ENCODE measurements around the gene FAM163A.

Gene FAM163A

GRCh38 chr1:179813626-179814545, 70.8 kb downstream of the FAM163A start:
- DNase-seq (ENCODE audit: low read depth in 4 of 4, low spot score in 1 of 4), result no peak

GRCh38 chr1:179814546-179814838, 71.4 kb downstream of the FAM163A start:
- DNase-seq (ENCODE audit: low read depth in 4 of 4, low spot score in 1 of 4), result peak in 1 of 4 experiments; percentile 2

DNA sequence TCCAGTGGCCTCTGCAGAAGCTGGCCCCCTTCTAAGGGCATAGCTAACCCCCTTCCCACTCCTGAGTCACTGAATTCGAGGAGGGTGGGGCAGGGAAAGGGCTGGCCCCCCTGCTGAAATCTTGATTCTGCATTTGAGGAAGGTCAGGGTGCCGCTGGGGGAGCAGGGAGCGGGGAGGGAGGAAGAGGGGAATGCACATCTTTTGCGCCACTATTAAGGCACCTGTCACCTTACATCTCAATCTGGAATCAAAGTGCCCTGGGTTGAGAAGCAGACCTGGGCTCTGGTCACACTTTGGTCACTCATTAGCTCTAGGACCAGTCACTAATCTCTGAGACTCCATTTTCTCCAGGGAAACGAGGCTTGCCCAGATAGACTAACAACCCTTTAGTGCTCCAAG, 72.5 kb downstream of the FAM163A start:
- DNase-seq (ENCODE audit: low read depth in 4 of 4, low spot score in 1 of 4), result no peak

GRCh38 chr1:179816196-179816960, 73.3 kb downstream of the FAM163A start:
- no peak for DNase-seq (ENCODE audit: low read depth in 4 of 4, low spot score in 1 of 4)

GRCh38 chr1:179817056-179817455, 74.0 kb downstream of the FAM163A start:
- no peak for DNase-seq (ENCODE audit: low read depth in 4 of 4, low spot score in 1 of 4)

- no peak for DNase-seq (ENCODE audit: low read depth in 4 of 4, low spot score in 1 of 4)
Observed at GRCh38 chr1:179817789-179818188, 74.7 kb downstream of the FAM163A start.

GRCh38 chr1:179818260-179818659, 75.2 kb downstream of the FAM163A start:
- no peak for DNase-seq (ENCODE audit: low read depth in 4 of 4, low spot score in 1 of 4)

DNA sequence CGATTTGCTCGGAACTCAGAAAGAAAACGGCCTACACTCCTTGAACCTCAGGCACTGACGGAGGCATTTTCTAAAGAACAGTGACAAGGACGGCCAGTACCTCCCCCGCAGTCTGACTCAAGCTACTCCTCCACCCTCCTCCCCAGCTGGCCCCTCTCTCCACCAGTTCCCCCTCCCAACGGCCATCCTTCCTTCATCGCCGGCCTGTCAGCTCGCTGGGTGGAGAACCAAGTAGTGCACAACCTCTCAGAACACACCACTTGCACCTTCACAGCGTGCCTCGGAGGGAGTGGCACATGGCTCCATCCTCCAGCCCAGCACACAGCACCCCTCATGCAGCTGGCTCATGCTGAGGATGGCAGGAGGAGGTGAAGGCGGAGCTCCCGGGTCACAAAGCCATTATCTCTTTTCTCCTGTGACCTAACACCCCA, 75.7 kb downstream of the FAM163A start:
- no peak for DNase-seq (ENCODE audit: low read depth in 4 of 4, low spot score in 1 of 4)

- DNase-seq (ENCODE audit: low read depth in 4 of 4, low spot score in 1 of 4), result no peak
Observed at GRCh38 chr1:179820226-179820970, 77.3 kb downstream of the FAM163A start.

GRCh38 chr1:179821524-179821923, 78.4 kb downstream of the FAM163A start:
- no peak for DNase-seq (ENCODE audit: low read depth in 4 of 4, low spot score in 1 of 4)

GRCh38 chr1:179822065-179822464, 79.0 kb downstream of the FAM163A start:
- no peak for DNase-seq (ENCODE audit: low read depth in 4 of 4, low spot score in 1 of 4)

- DNase-seq (ENCODE audit: low read depth in 4 of 4, low spot score in 1 of 4), result no peak
Observed at GRCh38 chr1:179823693-179824092, 80.6 kb downstream of the FAM163A start.

GRCh38 chr1:179824265-179824664, 81.2 kb downstream of the FAM163A start:
- no peak for DNase-seq (ENCODE audit: low read depth in 4 of 4, low spot score in 1 of 4)

DNA sequence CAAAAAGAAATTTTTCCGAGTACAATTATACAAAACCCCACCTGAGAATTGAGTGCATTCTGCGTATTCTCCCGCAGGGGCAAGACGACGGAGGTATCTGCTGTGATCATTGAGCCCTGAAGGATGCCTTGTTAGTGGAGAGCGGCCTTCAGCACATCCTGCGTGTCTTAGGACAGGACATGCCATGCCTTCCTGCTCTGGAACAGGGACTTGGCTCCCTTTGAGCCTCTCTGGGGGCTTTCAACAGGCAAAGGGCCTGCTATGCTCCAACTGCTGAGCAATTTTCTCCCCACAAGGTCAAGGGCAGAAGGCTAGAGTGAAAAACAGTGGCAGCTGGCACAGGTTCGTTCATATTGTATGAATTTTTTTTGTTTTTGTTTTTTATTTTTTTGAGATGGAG, 82.1 kb downstream of the FAM163A start:
- DNase-seq (ENCODE audit: low read depth in 4 of 4, low spot score in 1 of 4), result no peak

- no peak for DNase-seq (ENCODE audit: low read depth in 4 of 4, low spot score in 1 of 4)
Observed at GRCh38 chr1:179825798-179826460, 82.8 kb downstream of the FAM163A start.

DNA sequence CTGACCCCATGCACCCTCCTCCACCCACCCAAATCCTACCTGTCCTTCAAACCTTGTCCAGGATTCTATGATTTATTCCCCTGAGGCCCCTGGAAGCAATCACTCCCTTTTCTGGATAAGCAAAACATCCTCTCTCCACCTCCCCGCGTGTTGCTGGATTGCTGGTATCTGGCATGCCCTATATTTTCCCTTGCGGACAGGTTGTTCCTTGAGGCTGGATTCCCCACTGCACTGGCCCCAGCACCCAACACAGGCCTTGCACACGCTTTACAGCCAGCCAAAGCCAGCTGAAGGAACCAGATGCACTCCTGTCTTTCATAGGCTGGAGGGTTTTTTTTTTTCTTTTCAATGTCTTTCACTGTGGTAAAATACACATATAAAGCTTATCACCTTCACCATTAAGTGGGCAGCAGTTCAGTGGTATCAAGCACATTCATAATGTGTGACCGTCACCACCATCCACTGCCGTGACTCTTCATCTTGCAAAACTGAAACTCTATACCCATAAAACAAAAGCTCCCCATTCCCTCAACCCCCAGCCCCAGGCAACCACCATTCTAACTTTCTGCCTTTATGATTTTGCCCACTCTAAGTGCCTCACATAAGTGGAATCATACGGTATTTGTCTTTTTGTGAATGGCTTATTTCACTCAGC, 83.7 kb downstream of the FAM163A start:
- DNase-seq (ENCODE audit: low read depth in 4 of 4, low spot score in 1 of 4), result no peak

DNA sequence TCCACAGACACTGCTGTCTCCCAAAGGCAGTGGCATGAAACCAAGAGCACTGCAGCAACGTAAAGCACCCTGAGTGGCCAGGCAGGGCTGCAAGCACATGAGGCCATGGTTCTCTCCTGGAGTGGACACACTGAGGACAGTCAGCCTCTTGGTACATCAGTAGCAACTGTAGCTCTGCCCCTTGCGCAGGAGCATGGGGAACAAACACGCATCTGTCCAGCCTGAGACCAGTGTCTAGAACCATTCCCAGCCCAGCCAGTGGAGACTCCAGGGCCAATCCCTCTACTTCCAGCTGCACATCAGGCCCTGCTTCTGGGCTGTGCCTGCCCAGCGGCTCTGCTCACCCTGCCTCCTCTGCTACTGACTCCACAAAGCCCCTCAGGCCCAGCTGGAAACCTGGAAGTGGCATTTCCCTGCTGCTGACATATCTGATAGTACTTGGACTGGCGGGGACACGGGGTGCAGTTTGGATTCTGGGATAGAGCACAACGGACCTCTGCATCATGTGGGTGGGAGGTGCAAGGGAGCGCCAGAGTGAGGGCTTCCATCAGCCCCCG, 85.5 kb downstream of the FAM163A start:
- no peak for DNase-seq (ENCODE audit: low read depth in 4 of 4, low spot score in 1 of 4)

GRCh38 chr1:179831225-179831624, 88.1 kb downstream of the FAM163A start:
- no peak for DNase-seq (ENCODE audit: low read depth in 4 of 4, low spot score in 1 of 4)

DNA sequence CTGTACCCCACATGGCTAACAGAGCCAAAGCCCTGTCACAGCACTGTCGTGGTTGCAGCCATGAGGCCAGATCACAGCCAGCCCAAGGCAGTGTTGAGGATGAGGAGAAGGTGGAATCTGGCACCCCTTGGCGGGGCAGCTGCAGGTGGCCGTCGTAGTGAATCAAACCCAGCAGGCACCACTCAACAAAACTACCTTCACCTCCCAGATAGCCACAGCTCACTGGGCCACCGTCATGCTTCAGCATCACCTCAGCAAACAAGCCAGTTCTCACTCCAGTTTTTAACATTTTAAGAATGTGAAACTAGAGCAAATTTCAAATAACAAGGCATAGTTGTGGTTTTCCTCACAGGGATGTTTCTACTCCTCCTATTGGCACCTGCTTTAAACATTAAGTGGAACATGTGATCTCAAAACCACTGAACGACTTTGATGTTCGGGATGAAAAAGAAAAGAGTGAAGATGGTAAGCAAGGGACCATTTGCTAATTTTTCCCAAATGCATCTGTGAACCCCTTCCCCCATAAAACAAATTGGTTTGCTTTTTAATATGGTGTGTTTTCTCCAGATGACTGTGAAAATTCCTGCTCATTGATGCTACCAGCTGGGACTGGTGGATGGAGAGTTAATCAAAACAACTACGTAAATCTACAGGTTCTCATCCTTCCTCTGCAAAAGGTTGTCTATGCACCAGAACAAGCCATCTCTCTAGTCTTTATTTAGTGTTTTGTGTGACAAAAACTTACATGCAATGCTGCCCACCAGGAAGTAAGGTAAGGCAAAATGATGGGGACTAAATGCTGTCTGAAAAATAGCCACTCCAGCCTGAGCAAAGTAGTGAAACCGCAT, 89.0 kb downstream of the FAM163A start:
- no peak for DNase-seq (ENCODE audit: low read depth in 4 of 4, low spot score in 1 of 4)

Data from stimulated activated CD4-positive, alpha-beta T cell treated with anti-CD3 and anti-CD28 coated beads, Interleukin-1b, Interleukin-23, amount 100 ng/mL, for 24 hours (primary cell).